ENCODE results near the gene CEP192. TPM values are rescaled to one million over a fixed set of nuclear protein-coding genes. Genes with fewer than 3 reads are reported as not detected.

CEP192 gene
- total RNA-seq, 2 donors from 2014 or later: 26.4 to 35.6 TPM

DNA sequence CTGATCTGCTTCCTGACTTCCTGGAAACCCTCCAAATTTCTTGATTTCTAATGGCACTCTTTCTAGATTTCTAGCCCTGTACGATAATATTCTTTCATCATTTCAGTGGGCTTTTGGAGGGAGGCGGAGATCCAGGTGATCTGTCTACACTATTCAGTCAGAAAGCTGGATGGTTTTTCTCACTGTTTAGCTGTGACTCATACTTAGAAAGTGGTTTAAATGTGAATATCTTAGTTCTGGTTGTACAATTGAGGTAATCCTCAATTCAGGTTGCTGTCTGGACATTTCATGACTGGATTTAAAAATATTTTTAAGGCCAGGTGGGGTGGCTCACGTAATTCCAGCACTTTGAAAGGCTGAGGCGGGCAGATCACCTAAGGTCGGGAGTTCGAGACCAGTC lies 22.5 kb upstream of the CEP192 start:
- no peaks in the 10 kb centered on the region for H3K9me3 Mint-ChIP-seq
- no peaks in the 10 kb centered on the region for H3K27me3 Mint-ChIP-seq (ENCODE audit: insufficient read depth)
- Histone ChIP-seq H3K36me3 (ENCODE audit: control insufficient read depth, insufficient read depth, low read length) (peaks cover 77% of the 10 kb centered on the region), H3K4me3 (ENCODE audit: low read length) (no peak overlapping the region), H3K9ac (ENCODE audit: extremely low read depth, low read length, poor library complexity, severe bottlenecking) (no peak overlapping the region), H3K27me3 (ENCODE audit: control insufficient read depth, insufficient read depth, low read length, poor library complexity, severe bottlenecking) (no peaks in the 10 kb centered on the region), H3K4me1 (ENCODE audit: control insufficient read depth, insufficient read depth, low read length) (no peaks in the 10 kb centered on the region), H3K27ac (ENCODE audit: low read depth, low read length) (no peak overlapping the region), H3K9me3 (ENCODE audit: control insufficient read depth, low read length) (peaks cover 9% of the 10 kb centered on the region)
- 97 to 100% methylated on average over 5 to 6 of the region's 6 CpGs for WGBS, 2 experiments (ENCODE audit: insufficient coverage in 1 of 2, insufficient read length in 1 of 2)
- H3K27ac Mint-ChIP-seq: no peak overlapping the region
- H3K4me1 Mint-ChIP-seq: peaks cover 2% of the 10 kb centered on the region
- no peak for DNase-seq
- H3K4me3 Mint-ChIP-seq: no peak overlapping the region
- TF ChIP-seq, protein P1, sequence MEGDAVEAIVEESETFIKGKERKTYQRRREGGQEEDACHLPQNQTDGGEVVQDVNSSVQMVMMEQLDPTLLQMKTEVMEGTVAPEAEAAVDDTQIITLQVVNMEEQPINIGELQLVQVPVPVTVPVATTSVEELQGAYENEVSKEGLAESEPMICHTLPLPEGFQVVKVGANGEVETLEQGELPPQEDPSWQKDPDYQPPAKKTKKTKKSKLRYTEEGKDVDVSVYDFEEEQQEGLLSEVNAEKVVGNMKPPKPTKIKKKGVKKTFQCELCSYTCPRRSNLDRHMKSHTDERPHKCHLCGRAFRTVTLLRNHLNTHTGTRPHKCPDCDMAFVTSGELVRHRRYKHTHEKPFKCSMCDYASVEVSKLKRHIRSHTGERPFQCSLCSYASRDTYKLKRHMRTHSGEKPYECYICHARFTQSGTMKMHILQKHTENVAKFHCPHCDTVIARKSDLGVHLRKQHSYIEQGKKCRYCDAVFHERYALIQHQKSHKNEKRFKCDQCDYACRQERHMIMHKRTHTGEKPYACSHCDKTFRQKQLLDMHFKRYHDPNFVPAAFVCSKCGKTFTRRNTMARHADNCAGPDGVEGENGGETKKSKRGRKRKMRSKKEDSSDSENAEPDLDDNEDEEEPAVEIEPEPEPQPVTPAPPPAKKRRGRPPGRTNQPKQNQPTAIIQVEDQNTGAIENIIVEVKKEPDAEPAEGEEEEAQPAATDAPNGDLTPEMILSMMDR (conservative IDR thresholded peaks at IDR 0.05): no peak
- H3K36me3 Mint-ChIP-seq (ENCODE audit: low read depth): peaks cover 78% of the 10 kb centered on the region

- peaks cover 12% of the 10 kb centered on the region for H3K9me3 ChIP-seq (ENCODE audit: control insufficient read depth, low read length)
- TF ChIP-seq, protein P1 (conservative IDR thresholded peaks at IDR 0.05): no peak
- Mint-ChIP-seq H3K27ac (no peak overlapping the region), H3K9me3 (peaks cover 10% of the 10 kb centered on the region), H3K36me3 (ENCODE audit: low read depth) (peaks cover 83% of the 10 kb centered on the region), H3K4me3 (no peak overlapping the region), H3K27me3 (ENCODE audit: insufficient read depth) (no peaks in the 10 kb centered on the region), H3K4me1 (peaks cover 9% of the 10 kb centered on the region)
- H3K9ac ChIP-seq (ENCODE audit: extremely low read depth, low read length, poor library complexity, severe bottlenecking): no peak overlapping the region
- H3K4me1 ChIP-seq (ENCODE audit: control insufficient read depth, insufficient read depth, low read length): no peaks in the 10 kb centered on the region
- no peak overlapping the region for H3K27ac ChIP-seq (ENCODE audit: low read depth, low read length)
- no peak for DNase-seq
- H3K4me3 ChIP-seq (ENCODE audit: low read length): no peak overlapping the region
- 85 to 93% methylated on average over 2 to 4 of the region's 4 CpGs for whole genome bisulfite sequencing, 2 experiments (ENCODE audit: insufficient coverage in 1 of 2, insufficient read length in 1 of 2)
- no peaks in the 10 kb centered on the region for H3K27me3 ChIP-seq (ENCODE audit: control insufficient read depth, insufficient read depth, low read length, poor library complexity, severe bottlenecking)
- H3K36me3 ChIP-seq (ENCODE audit: control insufficient read depth, insufficient read depth, low read length): peaks cover 72% of the 10 kb centered on the region
These were observed 17.5 kb upstream of the CEP192 start for GRCh38 chr18:12973562-12974213.

DNA sequence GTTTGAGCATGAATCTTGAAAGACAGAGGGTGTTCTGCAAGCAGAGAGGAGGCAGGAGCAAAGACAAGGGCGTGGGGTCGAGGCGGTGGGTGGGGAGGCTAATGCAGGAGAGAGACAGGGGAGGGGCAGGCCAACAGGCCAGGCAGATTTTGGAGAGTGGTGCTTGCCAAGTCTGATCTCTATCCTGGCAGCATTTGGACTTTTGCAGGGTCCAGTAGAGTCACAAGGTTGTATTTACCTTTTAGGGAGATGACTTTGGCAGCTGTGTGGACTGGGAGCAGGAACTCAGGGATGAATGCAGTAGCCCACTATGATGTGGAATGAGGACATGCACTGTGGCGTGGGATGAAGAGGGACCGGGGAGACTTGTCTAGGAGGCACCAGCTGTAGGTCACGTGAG lies 15.7 kb upstream of the CEP192 start:
- H3K4me3 ChIP-seq (ENCODE audit: low read length): no peak overlapping the region
- H3K4me1 ChIP-seq (ENCODE audit: control insufficient read depth, insufficient read depth, low read length): no peaks in the 10 kb centered on the region
- peaks cover 75% of the 10 kb centered on the region for H3K36me3 Mint-ChIP-seq (ENCODE audit: low read depth)
- H3K27ac Mint-ChIP-seq: no peak overlapping the region
- WGBS, 2 experiments (ENCODE audit: insufficient coverage in 1 of 2, insufficient read length in 1 of 2): 93 to 96% methylated on average over 6 of the region's 6 CpGs
- no peak overlapping the region for H3K9ac ChIP-seq (ENCODE audit: extremely low read depth, low read length, poor library complexity, severe bottlenecking)
- H3K27me3 Mint-ChIP-seq (ENCODE audit: insufficient read depth): no peaks in the 10 kb centered on the region
- DNase-seq: no peak
- peaks cover 14% of the 10 kb centered on the region for H3K9me3 Mint-ChIP-seq
- TF ChIP-seq, protein P1 (conservative IDR thresholded peaks at IDR 0.05): no peak
- peaks cover 9% of the 10 kb centered on the region for H3K4me1 Mint-ChIP-seq
- H3K27ac ChIP-seq (ENCODE audit: low read depth, low read length): no peak overlapping the region
- H3K4me3 Mint-ChIP-seq: no peak overlapping the region
- H3K9me3 ChIP-seq (ENCODE audit: control insufficient read depth, low read length): peaks cover 12% of the 10 kb centered on the region
- peaks cover 64% of the 10 kb centered on the region for H3K36me3 ChIP-seq (ENCODE audit: control insufficient read depth, insufficient read depth, low read length)
- H3K27me3 ChIP-seq (ENCODE audit: control insufficient read depth, insufficient read depth, low read length, poor library complexity, severe bottlenecking): no peaks in the 10 kb centered on the region

All from endodermal cell (in vitro differentiated cells).